GM08714 (cell line): ENCODE data around the gene HSD11B1.

ENCODE experiments used
- H3K4me3 ChIP-seq: fragments of 200-500 bp; sonication (Bioruptor generic); 2 replicates; pipeline ENCODE4 v1.5.1; 2014; ENCODE audit warnings: mild to moderate bottlenecking, low read length, inconsistent platforms
- ZNF274 ChIP-seq: IDR thresholded peaks from 2 replicates; pipeline ENCODE4 v1.6.1; 2012; ENCODE audit warnings: mild to moderate bottlenecking, low read depth, low read length

HSD11B1 gene

DNA sequence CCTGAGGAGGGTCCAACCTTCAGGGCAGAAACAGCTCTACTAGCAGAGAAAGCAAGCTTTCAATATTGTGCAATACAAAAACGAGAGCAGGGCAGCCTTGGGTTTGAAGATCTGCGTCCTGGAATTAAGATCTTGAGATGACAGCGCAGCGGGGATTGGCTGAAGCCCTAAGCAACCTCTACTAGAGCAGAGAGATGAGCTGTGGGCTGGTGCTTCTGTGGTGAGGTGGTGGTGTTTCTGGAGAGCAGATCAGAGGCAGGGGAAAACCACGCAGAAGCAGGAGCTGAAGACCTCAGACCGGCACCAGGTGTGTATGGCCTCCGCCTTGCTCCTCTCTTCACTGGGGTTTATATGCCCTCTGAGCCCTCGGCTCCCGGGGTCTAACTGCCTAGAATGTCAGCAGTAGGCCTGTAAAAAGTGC, 63.7 kb downstream of the HSD11B1 start:
- no peak for TF ChIP-seq ZNF274
- H3K4me3 ChIP-seq = peak overlapping the region; percentile 67

DNA sequence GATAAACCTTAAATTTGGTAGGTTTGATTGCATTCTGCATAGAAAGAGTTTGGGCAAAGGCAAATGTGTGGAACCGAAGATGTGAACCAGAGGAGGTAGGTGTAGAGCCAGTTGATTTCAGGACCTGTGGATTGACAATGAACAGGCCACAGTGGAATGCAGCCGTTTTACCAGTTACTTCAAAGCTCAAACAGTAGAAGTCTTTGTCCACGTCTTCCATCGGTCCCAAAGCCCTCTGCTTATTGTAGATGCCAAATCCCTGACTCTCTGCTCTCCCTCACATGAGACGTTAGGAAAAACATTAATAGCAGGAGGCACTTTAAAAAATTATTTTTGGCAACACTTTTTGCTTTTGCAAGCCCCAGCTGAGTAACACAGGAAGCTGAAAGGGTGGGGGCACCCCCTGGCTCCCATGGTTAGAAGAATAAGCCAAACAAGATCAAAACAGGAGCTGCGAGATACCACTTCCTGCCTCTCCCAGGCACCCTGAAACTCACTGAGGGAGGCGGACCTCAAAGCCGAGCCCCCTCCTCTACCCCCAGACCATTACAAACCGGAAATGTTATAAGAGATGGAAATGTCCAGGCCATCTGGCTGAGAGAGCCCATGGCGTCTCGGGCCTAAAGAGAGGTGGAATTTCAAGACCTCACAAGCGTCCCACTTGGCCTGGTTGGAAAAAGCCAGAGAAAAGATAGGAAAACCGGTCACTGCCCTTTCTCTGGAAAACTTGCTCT, 64.7 kb downstream of the HSD11B1 start:
- peak overlapping the region; percentile 67 for H3K4me3 ChIP-seq
- no peak for TF ChIP-seq ZNF274

DNA sequence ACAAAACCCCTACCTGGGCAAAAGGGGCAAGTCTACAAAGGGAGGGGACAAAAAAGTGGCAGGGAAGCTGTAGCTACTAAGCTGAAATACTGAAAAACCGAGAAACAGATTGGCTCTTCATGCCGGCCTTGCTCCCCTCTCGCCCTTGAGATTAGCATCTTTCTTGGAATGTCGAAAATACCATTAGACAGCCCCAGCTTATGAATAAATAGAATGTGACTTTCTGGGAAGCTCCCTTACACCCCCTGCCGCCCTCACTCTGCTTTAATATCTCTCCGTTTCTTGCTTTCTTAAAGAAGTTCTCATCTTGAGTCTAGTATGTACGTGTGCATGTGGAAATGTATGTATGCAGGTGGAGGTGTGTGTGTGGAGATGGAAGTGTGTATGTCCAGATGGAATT, 65.3 kb downstream of the HSD11B1 start:
- TF ChIP-seq ZNF274 = no peak
- H3K4me3 ChIP-seq = peak overlapping the region; percentile 67

DNA sequence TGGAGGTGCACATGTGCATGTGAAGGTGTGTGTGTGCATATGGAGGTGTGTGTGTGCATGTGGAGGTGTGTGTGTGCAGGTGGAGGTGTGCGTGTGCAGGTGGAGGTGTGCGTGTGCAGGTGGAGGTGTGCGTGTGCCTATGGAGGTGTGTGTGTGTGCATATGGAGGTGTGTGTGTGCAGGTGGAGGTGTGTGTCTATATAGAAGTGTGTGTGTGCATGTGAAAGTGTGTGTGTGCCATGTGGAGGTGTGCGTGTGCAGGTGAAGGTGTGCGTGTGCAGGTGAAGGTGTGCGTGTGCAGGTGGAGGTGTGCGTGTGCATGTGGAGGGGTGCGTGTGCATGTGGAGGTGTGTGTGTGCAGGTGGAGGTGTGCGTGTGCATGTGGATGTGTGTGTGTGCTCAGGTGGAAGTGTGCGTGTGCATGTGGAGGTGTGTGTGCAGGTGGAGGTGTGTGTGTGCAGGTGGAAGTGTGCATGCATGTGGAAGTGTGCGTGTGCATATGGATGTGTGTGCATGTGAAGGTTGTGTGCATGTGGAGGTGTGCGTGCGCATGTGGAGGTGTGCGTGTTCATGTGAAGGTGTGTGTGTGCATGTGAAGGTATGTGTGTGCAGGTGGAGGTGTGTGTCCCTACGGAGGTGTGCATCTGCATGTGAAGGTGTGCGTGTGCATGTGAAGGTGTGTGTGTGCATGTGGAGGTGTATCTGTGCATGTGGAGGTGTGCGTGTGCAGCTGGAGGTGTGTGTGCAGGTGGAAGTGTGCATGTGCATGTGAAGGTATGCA, 66.2 kb downstream of the HSD11B1 start:
- peak overlapping the region; percentile 67; the same call in 1 of the 2 replicates for H3K4me3 ChIP-seq
- no peak for TF ChIP-seq ZNF274

DNA sequence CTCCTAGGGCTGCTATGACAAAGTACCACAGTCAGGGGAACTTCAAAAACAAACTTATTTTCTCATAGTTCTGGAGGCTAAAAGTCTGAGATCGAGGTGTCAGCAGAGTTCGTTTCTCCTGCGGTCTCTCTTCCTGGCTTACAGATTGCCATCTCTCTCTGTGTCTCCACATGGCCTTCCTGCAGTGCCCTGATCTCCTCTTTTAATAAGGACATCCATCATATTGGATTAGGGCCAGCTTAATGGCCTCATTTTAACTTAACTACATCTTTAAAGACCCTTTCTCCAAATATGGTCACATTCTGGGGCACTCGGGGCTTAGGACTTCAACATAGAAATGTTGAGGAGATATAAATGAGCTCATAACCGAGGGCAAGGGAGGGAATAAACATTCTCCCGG, 67.5 kb downstream of the HSD11B1 start:
- no peak overlapping the region for H3K4me3 ChIP-seq
- TF ChIP-seq ZNF274 = no peak

DNA sequence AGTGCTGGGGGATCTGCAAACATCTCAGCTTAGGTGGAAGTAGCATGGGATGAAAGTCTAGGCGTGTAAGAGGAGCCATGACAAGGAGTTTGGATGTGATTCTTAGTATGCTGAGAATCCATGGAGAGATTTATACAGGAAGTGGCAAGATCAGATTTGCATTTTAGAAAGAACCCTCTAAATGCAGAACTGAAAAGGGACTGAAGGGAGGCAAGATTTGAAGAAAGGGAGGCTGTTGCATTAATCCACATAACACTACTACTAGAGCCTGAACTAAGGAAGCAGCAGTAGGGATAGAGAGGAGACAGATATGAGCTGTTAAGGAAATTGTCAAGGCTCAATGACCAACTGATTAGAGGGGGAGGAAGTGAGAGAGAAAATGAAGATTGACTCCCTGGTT, 69.9 kb downstream of the HSD11B1 start:
- TF ChIP-seq ZNF274 = no peak

DNA sequence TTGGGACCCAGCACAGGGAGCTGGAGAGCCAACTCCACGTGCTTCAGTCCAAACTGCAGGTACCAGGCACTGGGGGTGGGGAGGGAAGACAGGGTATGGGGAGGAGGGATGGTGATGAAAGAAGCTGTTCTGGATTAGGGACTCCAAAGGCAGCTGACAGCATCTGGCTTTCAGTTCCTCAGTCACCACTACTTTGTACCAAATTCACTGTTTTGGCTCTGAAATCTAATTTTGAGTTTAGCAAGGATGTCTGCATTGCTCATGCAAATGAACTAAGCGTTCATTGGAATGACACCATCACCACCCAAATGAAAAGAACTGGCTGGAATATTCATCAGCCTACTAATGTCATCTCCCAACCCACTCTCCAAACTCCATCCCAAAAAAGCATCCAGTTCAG, 71.0 kb downstream of the HSD11B1 start:
- no peak overlapping the region for H3K4me3 ChIP-seq
- no peak for TF ChIP-seq ZNF274

More for the DNA sequence above, 69.9 kb downstream of the HSD11B1 start:
- H3K4me3 ChIP-seq = peak overlapping the region; percentile 24; the same call in 1 of the 2 replicates

DNA sequence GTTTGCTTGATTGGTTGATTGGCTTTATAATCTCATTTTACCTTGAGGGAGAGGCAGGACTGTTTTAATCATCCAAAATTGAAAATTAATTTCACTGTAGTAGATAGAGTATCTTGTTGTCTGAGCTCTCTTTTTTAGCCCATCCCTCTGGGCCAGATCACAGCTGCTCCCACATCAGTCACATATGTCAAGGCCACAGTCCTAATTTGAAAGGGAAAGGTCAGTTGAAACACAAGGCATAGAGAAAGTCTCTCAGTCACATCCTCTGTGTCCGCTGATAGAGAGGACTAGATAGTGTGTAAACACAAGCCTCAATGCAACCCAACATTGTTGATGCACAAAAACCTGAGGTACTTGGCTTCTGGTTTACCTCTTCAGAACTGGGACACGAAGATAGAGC, 72.9 kb downstream of the HSD11B1 start:
- no peak for TF ChIP-seq ZNF274
- no peak overlapping the region for H3K4me3 ChIP-seq

DNA sequence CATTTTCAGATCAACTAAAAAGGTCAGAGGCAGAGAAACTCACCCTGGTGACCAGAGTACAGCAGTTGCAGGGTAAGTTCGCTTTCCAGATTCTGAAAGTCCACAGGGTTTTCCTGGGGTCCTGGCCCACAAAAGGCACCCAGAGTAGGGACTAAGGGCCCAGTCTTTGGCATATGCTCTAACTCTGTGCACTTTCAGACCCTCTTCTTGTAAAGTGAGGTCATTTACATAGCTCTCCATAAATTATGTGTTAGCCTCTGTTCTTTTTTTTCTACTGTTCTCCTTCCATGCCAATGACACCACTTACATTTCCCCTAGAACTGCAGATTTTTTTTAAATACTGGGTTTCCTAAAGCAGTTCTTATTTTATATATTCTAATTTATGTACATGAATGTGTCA, 73.5 kb downstream of the HSD11B1 start:
- no peak for TF ChIP-seq ZNF274
- H3K4me3 ChIP-seq = no peak overlapping the region

DNA sequence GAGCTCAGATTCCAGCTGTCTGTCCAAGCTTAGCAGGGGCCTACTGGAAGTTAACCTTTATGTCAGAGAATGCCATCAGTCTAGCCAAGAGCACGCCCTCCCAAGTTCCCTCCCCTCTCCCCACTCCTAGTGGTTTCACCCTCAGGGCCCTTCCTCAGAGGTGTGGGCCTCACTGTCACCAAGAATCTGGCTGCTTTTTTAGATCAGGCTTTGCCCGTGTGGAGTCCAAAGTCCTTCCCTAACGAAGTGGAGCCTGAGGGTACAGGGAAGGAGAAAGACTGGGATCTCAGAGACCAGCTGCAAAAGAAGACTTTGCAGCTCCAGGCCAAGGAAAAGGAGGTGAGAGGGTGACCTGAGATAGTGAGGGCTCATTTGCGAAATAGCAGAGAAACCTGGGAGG, 75.6 kb downstream of the HSD11B1 start:
- no peak overlapping the region for H3K4me3 ChIP-seq
- no peak for TF ChIP-seq ZNF274

DNA sequence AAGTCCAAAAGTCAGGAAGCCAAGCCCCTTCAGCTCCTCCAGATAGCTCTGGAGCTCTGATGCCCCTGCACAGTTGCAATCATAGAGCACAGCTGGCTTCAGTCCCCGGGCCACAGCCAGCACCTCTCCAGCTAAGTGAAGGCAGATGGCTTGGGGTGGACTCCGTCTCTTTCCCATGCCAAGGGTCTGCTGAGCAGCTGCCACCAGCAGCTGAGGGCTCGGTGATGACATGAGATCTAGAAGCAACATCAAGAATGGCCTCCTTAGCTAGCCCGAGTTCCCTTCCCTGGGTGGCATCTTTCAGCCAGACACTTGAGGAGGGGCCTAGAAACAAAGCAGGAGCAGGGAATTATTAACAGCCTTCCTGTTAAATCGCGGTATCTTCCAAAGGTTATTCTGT, 78.7 kb downstream of the HSD11B1 start:
- peak overlapping the region; percentile 97; the same call in 1 of the 2 replicates for H3K4me3 ChIP-seq
- no peak for TF ChIP-seq ZNF274
